ENCODE measurements around the gene CSMD2.

GRCh38 chr1:33655496-33655895 lies 509.5 kb downstream of the CSMD2 start:
- TF ChIP-seq POLR2A (IDR thresholded peaks at IDR 0.05; ENCODE audit: low read depth, low read length) (no peak), TAF1 (IDR thresholded peaks at IDR 0.05; ENCODE audit: borderline replicate concordance, low read depth, low read length) (no peak)

Data from GM12892 (cell line).